ENCODE results near the gene POU6F1. TPM values are rescaled to one million over a fixed set of nuclear protein-coding genes. Genes with fewer than 3 reads are reported as not detected.

The POU6F1 gene
- total and polyA plus RNA-seq, 2 donors from 2014 or later, result 5.2 to 20.0 TPM

GRCh38 chr12:51171884-51172514 lies 45.9 kb downstream of the POU6F1 start:
- Histone ChIP-seq H3K36me3 (ENCODE audit: control insufficient read depth in 2 of 3, insufficient read depth in 3 of 3, low read length in 3 of 3) (no peaks in the 10 kb centered on the region), H3K4me3 (ENCODE audit: low read length in 3 of 3) (peak overlapping the region; percentile 89 to 98 (median 95)), H3K9ac (ENCODE audit: low read length in 3 of 3) (peak overlapping the region; percentile 92 to 95 (median 93)), H3K4me1 (ENCODE audit: control insufficient read depth in 2 of 3, insufficient read depth in 2 of 3, low read depth in 1 of 3, low read length in 3 of 3) (peaks cover 0 to 12% (median 7%) of the 10 kb centered on the region in 3 donors), H3K9me3 (ENCODE audit: control insufficient read depth in 2 of 3, insufficient read depth in 1 of 3, low read length in 3 of 3) (no peaks in the 10 kb centered on the region), H3K27me3 (ENCODE audit: control insufficient read depth, insufficient read depth, low read length) (no peaks in the 10 kb centered on the region), H3K27ac (ENCODE audit: low read depth in 2 of 2, low read length in 2 of 2) (peak overlapping the region; percentile 100)
- DNase-seq (peak in 1 of 5 donors; percentile 42), FAIRE-seq (no peak)
- intact Hi-C loops (cut with DNase I), result no loop called here
- TF ChIP-seq CTCF (IDR thresholded peaks at IDR 0.05; ENCODE audit: borderline replicate concordance, extremely low read depth, insufficient read depth), result no peak

- intact Hi-C loops (cut with DNase I), result no loop called here
- DNase-seq, result no peak
- H3K9ac ChIP-seq (ENCODE audit: low read length in 3 of 3), result no peak overlapping the region
- peaks cover 0 to 2% (median 0%) of the 10 kb centered on the region in 3 donors for H3K4me1 ChIP-seq (ENCODE audit: control insufficient read depth in 2 of 3, insufficient read depth in 2 of 3, low read depth in 1 of 3, low read length in 3 of 3)
- no peaks in the 10 kb centered on the region for H3K9me3 ChIP-seq (ENCODE audit: control insufficient read depth in 2 of 3, insufficient read depth in 1 of 3, low read length in 3 of 3)
- TF ChIP-seq CTCF (IDR thresholded peaks at IDR 0.05; ENCODE audit: borderline replicate concordance, extremely low read depth, insufficient read depth), result no peak
- H3K27me3 ChIP-seq (ENCODE audit: control insufficient read depth, insufficient read depth, low read length), result no peaks in the 10 kb centered on the region
- H3K4me3 ChIP-seq (ENCODE audit: low read length in 3 of 3), result no peak overlapping the region
- H3K27ac ChIP-seq (ENCODE audit: low read depth in 2 of 2, low read length in 2 of 2), result no peak overlapping the region
- H3K36me3 ChIP-seq (ENCODE audit: control insufficient read depth in 2 of 3, insufficient read depth in 3 of 3, low read length in 3 of 3), result no peaks in the 10 kb centered on the region
- FAIRE-seq, result no peak
Observed at GRCh38 chr12:51163795-51164194, 54.1 kb downstream of the POU6F1 start.

- Histone ChIP-seq H3K27me3 (ENCODE audit: control insufficient read depth, insufficient read depth, low read length) (no peaks in the 10 kb centered on the region), H3K9ac (ENCODE audit: low read length in 3 of 3) (no peak overlapping the region), H3K9me3 (ENCODE audit: control insufficient read depth in 2 of 3, insufficient read depth in 1 of 3, low read length in 3 of 3) (no peaks in the 10 kb centered on the region), H3K27ac (ENCODE audit: low read depth in 2 of 2, low read length in 2 of 2) (no peak overlapping the region), H3K4me1 (ENCODE audit: control insufficient read depth in 2 of 3, insufficient read depth in 2 of 3, low read depth in 1 of 3, low read length in 3 of 3) (no peaks in the 10 kb centered on the region), H3K36me3 (ENCODE audit: control insufficient read depth in 2 of 3, insufficient read depth in 3 of 3, low read length in 3 of 3) (no peaks in the 10 kb centered on the region), H3K4me3 (ENCODE audit: low read length in 3 of 3) (no peak overlapping the region)
- no peak for DNase-seq
- no peak for FAIRE-seq
- intact Hi-C loops (cut with DNase I), result no loop called here
- no peak for TF ChIP-seq CTCF (IDR thresholded peaks at IDR 0.05; ENCODE audit: borderline replicate concordance, extremely low read depth, insufficient read depth)
Observed at GRCh38 chr12:51162217-51162616, 55.6 kb downstream of the POU6F1 start.
